Activated T-helper 2 cell treated with anti-CD3 and anti-CD28 coated beads, Interferon-gamma antibody, Interleukin-2, Interleukin-4, amounts not matched to agents 10 μg/mL and 5 μg/mL and 100 μg/mL, durations not matched to agents 14 hours and 24 hours and 36 hours (primary cell): Measurements from ENCODE around the gene BRIX1. TPM values are rescaled to one million over a fixed set of nuclear protein-coding genes. Genes with fewer than 3 reads are reported as not detected.
"Not testable (repeated sequence)": the region's sequence is repeated elsewhere in the genome, so short reads cannot be mapped to it uniquely, and the experiment has no call there.

Experiments used
- DNase-seq: peaks from one replicate; pipeline ENCODE4 v3.0.0; 2021; ENCODE audit warnings: low spot score
- H3K27ac Mint-ChIP-seq: one replicate; pipeline ENCODE4 v1.8.0; 2021; ENCODE audit warnings: mixed read lengths
- H3K27me3 Mint-ChIP-seq: one replicate; pipeline ENCODE4 v1.8.0; 2021; ENCODE audit warnings: low read depth, mixed read lengths
- H3K36me3 Mint-ChIP-seq: one replicate; pipeline ENCODE4 v1.8.0; 2021; ENCODE audit warnings: low read depth, mixed read lengths
- H3K4me1 Mint-ChIP-seq: one replicate; pipeline ENCODE4 v1.8.0; 2021; ENCODE audit warnings: low read depth, mixed read lengths
- H3K4me3 Mint-ChIP-seq: one replicate; pipeline ENCODE4 v1.8.0; 2021; ENCODE audit warnings: low read depth, mild to moderate bottlenecking, moderate library complexity, mixed read lengths
- H3K9me3 Mint-ChIP-seq: one replicate; pipeline ENCODE4 v1.8.0; 2021; ENCODE audit warnings: mixed read lengths
- intact Hi-C: fragments of 100-400 bp; cut with micrococcal nuclease; formaldehyde crosslinking; loops from one replicate; pipeline ENCODE4 v1.15.1; 2023
- total RNA-seq: library from RNA; stranded (reverse); gene quantifications from 2 replicates; pipeline ENCODE4 v1.2.3, GENCODE V29; 2022

Gene BRIX1
- total RNA-seq, 1 donor from 2014 or later = 91.8 TPM

DNA sequence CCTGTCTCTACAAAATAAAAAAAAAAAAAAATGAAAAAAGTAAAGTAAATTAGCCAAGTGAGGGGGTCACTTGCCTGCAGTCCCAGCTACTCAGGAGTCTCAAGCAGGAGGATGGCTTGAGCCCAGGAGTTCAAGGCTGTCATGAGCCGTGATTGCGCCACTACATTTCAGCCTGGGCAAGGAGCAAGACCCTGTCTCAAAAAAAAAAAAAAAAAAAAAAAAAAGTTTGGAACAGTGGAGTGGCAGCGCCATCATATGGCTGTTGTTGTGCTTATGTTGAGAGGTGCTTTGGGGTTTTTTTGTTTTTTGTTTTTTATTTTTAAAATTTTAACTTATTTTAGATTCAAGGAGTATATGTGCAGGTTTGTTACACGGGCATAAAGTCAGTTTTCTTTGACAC, 3.6 kb downstream of the BRIX1 start:
- Mint-ChIP-seq H3K27ac (no peak overlapping the region), H3K36me3 (peaks cover 65% of the 10 kb centered on the region), H3K27me3 (no peaks in the 10 kb centered on the region), H3K4me1 (peaks cover 29% of the 10 kb centered on the region), H3K4me3 (no peak overlapping the region), H3K9me3 (no peaks in the 10 kb centered on the region)
- intact Hi-C loops = loop anchor here (10.0 kb wide), 1 partner anchor 1474 kb away; the partner anchor contains the start of gene TARS1
- DNase-seq = no peak

DNA sequence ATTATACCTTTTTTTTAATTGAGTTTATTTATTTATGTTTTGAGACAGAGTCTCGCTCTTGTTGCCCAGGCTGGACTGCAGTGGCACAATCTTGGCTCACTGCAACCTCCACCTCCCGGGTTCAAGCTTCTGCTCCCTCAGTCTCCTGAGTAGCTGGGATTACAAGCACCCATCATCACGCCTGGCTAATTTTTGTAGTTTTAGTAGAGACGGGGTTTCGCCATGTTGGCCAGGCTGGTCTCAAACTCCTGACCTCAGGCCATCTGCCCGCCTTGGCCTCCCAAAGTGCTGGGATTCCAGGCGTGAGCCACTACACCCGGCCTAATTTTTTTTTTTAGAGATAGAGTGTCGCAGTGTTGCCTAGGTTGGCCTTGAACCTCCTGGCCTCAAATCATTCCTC, 7.7 kb downstream of the BRIX1 start:
- intact Hi-C loops, DNase-seq, H3K27me3 Mint-ChIP-seq, H3K4me3 Mint-ChIP-seq, H3K9me3 Mint-ChIP-seq: not testable (repeated sequence)
- Mint-ChIP-seq H3K4me1 (peaks cover 26% of the 10 kb centered on the region), H3K27ac (peak overlapping the region; percentile 53), H3K36me3 (peaks cover 70% of the 10 kb centered on the region)

DNA sequence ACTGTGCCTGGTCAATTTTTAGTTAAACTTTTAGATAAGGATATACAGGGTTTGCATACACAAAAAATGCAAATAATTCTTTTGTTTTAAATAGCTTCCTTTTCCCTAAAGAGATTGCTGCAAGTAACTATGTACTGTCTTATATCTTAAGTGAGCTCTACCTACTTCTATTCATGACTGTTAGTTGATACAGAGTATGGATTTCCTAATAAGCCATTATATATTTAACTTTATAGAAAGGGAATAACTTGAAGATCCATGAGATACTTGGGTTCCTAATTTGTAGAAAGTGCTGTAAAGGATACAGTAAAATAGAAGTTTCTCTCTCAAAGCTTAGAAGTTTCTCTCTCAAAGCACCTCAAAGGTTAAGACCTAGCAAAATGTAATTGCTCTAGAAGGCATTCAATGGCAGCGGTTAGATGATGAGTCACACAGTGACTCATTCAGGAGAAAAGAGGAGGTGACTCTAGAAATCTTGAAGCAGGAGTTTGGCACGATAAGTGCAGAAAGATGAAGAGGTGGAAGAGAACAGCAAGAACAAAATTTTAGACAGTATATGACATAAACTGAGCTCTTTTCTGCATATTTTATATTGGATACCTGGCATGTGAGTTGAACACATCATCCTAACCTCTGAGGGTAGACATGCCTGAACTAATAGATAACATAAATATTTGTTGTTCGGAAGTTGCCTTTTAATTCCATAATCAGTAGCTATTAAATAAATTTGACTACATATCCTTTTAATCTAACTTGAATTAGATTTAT, 8.4 kb downstream of the BRIX1 start:
- Mint-ChIP-seq H3K4me3 (peak overlapping the region; percentile 2), H3K36me3 (peaks cover 66% of the 10 kb centered on the region), H3K27ac (peak overlapping the region; percentile 53), H3K9me3 (no peaks in the 10 kb centered on the region), H3K27me3 (no peaks in the 10 kb centered on the region), H3K4me1 (peaks cover 29% of the 10 kb centered on the region)
- DNase-seq = peak; percentile 32
- intact Hi-C loops = loop anchor here (1.0 kb wide), 1 partner anchor 9 kb away; the partner anchor contains the start of genes BRIX1 and RAD1

DNA sequence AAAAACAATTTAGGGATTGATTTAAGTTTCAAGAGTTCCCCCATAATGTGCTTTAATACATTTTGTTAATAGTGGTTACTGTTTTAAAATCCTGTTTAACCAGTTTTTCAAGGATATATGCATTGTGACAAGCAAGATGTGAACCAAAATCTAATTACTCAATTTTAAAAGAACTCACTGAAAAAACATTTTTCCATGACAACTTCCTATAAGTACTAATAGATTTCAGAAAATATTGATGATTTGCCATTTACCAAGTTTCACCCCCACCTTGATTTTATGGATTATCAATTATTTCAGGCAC, 8.9 kb downstream of the BRIX1 start:
- no peak overlapping the region for H3K4me3 Mint-ChIP-seq

DNA sequence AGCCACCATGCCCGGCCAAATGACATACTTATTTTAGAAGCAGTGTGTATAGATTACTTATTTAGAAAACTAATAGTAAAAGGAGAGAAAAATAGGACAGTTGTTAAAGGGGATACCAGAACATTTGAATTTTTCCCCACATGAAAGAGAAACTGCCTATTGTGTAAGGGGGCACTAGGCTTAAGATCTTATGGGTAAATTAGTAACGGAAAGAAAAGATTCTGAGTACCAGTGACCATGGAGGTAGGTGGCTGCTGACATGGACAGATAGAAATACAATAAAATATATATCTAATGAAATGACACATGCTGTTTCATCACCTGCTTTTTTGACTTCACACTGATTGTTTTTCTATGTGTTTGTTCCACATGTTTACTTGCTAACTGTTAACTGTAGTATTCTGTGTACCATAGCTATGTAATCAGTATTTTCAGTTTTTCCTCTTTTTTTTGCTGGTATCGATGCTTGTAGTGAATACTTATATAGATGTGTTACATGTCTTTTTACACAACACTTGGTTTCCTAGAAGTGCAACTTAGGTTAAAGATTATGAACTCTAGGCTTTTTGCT, 10.9 kb downstream of the BRIX1 start:
- H3K36me3 Mint-ChIP-seq = peaks cover 57% of the 10 kb centered on the region
- peaks cover 39% of the 10 kb centered on the region for H3K4me1 Mint-ChIP-seq
- no peaks in the 10 kb centered on the region for H3K27me3 Mint-ChIP-seq
- H3K27ac Mint-ChIP-seq = no peak overlapping the region
- H3K9me3 Mint-ChIP-seq = no peaks in the 10 kb centered on the region
- DNase-seq = no peak
- intact Hi-C loops = loop anchor here (5.0 kb wide), 1 partner anchor 1951 kb away; the partner anchor contains the start of gene NIPBL
- no peak overlapping the region for H3K4me3 Mint-ChIP-seq

More for the DNA sequence above, 8.9 kb downstream of the BRIX1 start:
- DNase-seq = no peak
- H3K36me3 Mint-ChIP-seq = peaks cover 66% of the 10 kb centered on the region
- H3K4me1 Mint-ChIP-seq = peaks cover 31% of the 10 kb centered on the region
- H3K9me3 Mint-ChIP-seq = no peaks in the 10 kb centered on the region
- no peaks in the 10 kb centered on the region for H3K27me3 Mint-ChIP-seq
- intact Hi-C loops = loop anchor here (1.0 kb wide), 1 partner anchor 9 kb away; the partner anchor contains the start of genes BRIX1 and RAD1
- peak overlapping the region; percentile 53 for H3K27ac Mint-ChIP-seq

DNA sequence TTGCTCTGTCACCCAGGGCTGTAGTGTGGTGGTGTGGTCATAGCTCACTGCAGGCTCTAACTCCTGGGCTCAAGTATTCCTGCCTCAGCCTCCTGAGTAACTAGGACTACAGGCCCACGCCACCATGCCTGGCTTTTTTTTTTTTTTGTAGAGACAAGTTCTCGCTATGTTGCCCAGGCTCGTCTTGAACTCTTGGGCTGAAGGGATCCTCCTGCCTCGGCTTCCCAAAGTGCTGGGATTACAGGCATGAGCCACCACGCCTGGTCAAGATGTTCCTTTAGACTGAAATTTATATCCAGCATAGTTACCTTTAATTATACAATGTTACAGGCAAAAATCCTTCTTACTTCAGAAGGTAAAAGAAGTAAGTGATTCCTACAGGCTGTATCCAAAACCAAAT, 12.3 kb downstream of the BRIX1 start:
- peaks cover 42% of the 10 kb centered on the region for H3K4me1 Mint-ChIP-seq
- no peaks in the 10 kb centered on the region for H3K9me3 Mint-ChIP-seq
- H3K27me3 Mint-ChIP-seq = no peaks in the 10 kb centered on the region
- intact Hi-C loops = loop anchor here (5.0 kb wide), 1 partner anchor 1950 kb away; the partner anchor contains the start of gene NIPBL
- no peak overlapping the region for H3K4me3 Mint-ChIP-seq
- H3K27ac Mint-ChIP-seq = no peak overlapping the region
- DNase-seq = no peak
- peaks cover 53% of the 10 kb centered on the region for H3K36me3 Mint-ChIP-seq

DNA sequence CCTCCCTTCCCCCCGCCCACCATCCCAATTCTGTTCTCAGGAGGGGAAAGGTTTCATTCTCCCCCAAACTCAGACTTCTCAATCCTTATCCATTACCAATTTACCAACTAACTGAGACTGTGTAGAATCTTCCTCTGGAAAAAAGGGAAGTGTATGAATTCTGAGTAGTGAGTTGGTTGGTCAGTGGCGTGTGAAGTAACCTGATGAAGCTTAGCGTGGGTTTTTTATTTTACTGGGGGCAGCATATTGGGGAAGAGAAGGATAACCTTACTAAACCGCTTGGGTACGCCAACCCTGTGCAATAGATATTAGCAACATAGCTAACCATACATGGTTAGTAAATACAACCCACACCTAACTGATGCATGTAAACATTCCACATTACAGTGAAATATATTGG, 12.8 kb downstream of the BRIX1 start:
- H3K36me3 Mint-ChIP-seq = peaks cover 50% of the 10 kb centered on the region
- DNase-seq = no peak
- intact Hi-C loops = loop anchor here (5.0 kb wide), 1 partner anchor 1949 kb away; the partner anchor contains the start of gene NIPBL
- H3K27ac Mint-ChIP-seq = no peak overlapping the region
- H3K27me3 Mint-ChIP-seq = no peaks in the 10 kb centered on the region
- peaks cover 40% of the 10 kb centered on the region for H3K4me1 Mint-ChIP-seq
- H3K4me3 Mint-ChIP-seq = no peak overlapping the region
- no peaks in the 10 kb centered on the region for H3K9me3 Mint-ChIP-seq

DNA sequence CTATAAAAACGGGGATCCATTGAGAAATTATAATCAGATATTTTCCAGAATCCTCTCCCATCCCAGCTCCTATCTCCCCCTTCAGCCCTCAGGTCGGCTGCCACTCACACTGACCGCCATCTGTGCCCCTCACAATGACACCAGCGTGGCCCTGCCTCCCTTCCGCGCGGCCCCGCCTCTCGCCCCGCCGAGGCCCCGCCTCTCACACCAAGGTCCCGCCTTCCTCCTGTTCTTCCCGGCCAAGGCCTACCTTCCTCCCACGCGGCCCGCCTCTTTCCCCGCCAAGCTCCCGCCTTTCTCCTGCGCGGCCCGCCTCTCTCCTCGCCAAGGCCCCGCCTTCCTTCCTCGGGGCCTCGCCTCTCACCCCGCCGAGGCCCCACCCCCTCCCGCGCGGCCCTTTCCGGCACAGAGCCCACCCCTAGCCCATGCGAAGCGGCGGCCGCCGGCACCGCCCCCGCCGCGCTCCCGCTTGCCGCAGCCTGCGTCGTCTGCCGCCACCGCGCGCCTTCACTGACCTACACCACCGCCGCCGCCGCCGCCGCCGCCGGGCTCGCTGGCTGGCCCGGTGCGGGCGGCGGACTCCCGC, 13.7 kb downstream of the BRIX1 start, which contains the start of gene DNAJC21:
Gene DNAJC21, plus strand, starts transcription at position 426 of the 586 bp plus-strand sequence. CDS start 261 bp downstream, outside the sequence.
- intact Hi-C loops = loop anchor here (1.0 to 5.0 kb wide), 3 partner anchors 14 to 1948 kb away; partner anchors contain the start of genes BRIX1, NIPBL, RAD1 and SKP2
- Mint-ChIP-seq H3K4me1 (peaks cover 37% of the 10 kb centered on the region), H3K27me3 (no peaks in the 10 kb centered on the region), H3K9me3 (no peaks in the 10 kb centered on the region), H3K36me3 (peaks cover 48% of the 10 kb centered on the region), H3K27ac (peak within 1 kb of the TSS; percentile 92), H3K4me3 (peak within 1 kb of the TSS; percentile 96)
- peak; percentile 97 for DNase-seq

DNA sequence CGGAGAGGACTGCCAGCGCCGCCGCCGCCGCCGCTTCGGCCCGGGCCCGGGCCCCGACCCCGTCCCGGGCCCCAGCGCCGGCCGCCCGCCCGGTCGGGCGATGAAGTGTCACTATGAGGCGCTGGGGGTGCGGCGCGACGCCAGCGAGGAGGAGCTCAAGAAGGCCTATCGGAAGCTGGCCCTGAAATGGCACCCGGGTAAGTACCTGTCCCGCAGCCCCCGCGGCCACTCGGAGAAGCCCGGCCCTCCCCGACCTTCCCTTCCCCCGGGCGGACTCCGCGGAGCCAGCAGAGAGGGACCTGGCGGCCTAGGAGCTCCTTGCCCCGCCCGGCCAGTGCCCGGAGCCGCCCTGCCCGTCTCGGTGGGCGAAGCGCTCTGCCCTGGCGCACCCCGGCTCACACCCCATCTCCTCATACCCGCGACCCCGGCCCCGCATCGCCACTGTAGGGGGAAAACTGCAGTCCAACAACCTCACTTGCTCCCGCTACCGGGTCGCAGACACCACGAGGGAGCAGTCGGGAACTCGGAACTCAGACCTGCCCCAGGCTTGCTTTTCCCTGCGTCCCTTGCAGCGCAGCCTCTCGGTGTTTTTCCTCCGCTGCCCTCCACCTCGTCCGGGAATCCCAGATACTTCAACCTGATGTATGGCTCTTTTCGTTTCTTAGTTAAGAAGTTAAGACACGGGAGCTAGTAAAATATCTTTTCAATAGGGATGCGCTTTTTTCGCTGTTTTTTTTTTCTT, 14.4 kb downstream of the BRIX1 start:
- DNase-seq = peak; percentile 78
- Mint-ChIP-seq H3K27ac (peak overlapping the region; percentile 92), H3K4me3 (peak overlapping the region; percentile 96), H3K27me3 (no peaks in the 10 kb centered on the region), H3K36me3 (peaks cover 44% of the 10 kb centered on the region), H3K9me3 (no peaks in the 10 kb centered on the region), H3K4me1 (peaks cover 35% of the 10 kb centered on the region)
- intact Hi-C loops = loop anchor here (1.0 to 5.0 kb wide), 3 partner anchors 15 to 1947 kb away; partner anchors contain the start of genes BRIX1, NIPBL, RAD1 and SKP2

DNA sequence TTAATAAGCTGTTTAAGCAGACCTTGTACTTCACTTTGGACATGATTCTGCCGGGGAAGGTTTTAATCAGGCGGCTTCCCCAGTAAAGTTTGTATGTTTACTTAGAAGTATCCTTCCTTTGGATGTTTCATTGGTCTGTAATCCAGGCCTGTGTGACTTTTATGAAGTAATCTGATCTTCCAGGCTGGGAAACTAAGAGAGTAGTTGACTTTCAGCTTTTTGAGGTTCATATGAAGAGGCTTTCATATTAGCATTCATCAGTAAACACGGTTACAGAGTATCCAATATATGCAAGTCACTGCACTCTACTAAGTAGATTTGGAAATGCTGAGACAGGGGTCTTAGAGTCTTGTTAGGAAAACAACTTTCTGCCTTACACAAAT, 14.9 kb downstream of the BRIX1 start:
- peaks cover 36% of the 10 kb centered on the region for H3K4me1 Mint-ChIP-seq
- H3K9me3 Mint-ChIP-seq = no peaks in the 10 kb centered on the region
- H3K4me3 Mint-ChIP-seq = peak overlapping the region; percentile 96
- intact Hi-C loops = no loop called here
- no peak for DNase-seq
- no peaks in the 10 kb centered on the region for H3K27me3 Mint-ChIP-seq
- peaks cover 43% of the 10 kb centered on the region for H3K36me3 Mint-ChIP-seq
- H3K27ac Mint-ChIP-seq = peak overlapping the region; percentile 92

DNA sequence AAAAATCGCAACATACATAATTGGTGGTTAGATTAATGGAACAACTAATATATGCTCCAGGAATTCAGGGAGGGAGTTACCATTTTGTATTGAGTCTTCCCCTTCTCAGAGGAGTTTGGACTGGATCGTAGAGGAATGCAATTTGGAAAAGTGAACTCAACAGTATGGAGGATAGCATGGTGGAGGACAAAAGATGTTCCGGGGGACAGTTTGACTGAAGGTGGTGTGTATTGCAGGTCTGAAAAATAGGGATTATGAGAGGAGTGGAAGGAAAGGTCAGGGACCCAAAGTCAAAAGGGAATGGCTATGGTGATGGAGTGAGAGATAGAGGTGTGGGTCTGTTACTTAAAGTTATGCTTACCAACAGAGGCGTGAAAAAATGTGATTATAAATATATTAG, 15.4 kb downstream of the BRIX1 start:
- Mint-ChIP-seq H3K9me3 (no peaks in the 10 kb centered on the region), H3K27ac (peak overlapping the region; percentile 92), H3K4me3 (peak overlapping the region; percentile 96), H3K4me1 (peaks cover 34% of the 10 kb centered on the region), H3K36me3 (peaks cover 44% of the 10 kb centered on the region), H3K27me3 (no peaks in the 10 kb centered on the region)
- no peak for DNase-seq
- intact Hi-C loops = no loop called here

DNA sequence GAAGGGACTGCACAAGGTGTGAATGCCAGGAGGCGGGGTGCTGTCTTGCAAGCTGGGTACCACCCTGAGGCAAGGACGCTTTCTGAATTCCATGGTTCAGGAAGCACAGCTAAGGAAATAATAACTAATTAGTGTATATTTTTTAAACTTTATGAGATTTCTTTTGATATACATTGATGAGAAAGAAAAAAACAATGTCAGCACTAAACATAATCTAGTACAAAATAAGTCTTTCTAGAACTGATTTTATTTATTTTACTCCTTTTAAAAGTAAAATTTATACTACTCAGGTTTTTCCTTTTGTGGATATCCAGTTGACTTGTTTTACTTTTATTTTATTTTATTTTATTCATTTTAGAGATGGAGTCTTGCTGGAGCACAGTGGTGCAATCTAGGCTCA, 17.4 kb downstream of the BRIX1 start:
- no peak overlapping the region for H3K27ac Mint-ChIP-seq
- no peaks in the 10 kb centered on the region for H3K27me3 Mint-ChIP-seq
- peaks cover 32% of the 10 kb centered on the region for H3K4me1 Mint-ChIP-seq
- peaks cover 43% of the 10 kb centered on the region for H3K36me3 Mint-ChIP-seq
- DNase-seq = no peak
- intact Hi-C loops = no loop called here
- no peaks in the 10 kb centered on the region for H3K9me3 Mint-ChIP-seq
- H3K4me3 Mint-ChIP-seq = no peak overlapping the region
